OCI-LY3 (cell line): Measurements from ENCODE around the gene AKT3.

Experiments
- H2AFZ ChIP-seq: fragments of 200-600, 300-600 bp; shearing (Covaris generic); 2 replicates; pipeline ENCODE4 v1.6.0; 2014; ENCODE audit warnings: antibody characterized with exemption, low read depth, low read length
- H3K27ac ChIP-seq: fragments of 200-600, 300-600 bp; sonication (generic); 2 replicates; pipeline ENCODE4 v1.5.1; 2014; ENCODE audit warnings: mild to moderate bottlenecking, low read length, moderate library complexity, mixed read lengths
- H3K27me3 ChIP-seq: fragments of 200-600, 300-600 bp; sonication (generic); 2 replicates; pipeline ENCODE4 v1.6.1; 2014; ENCODE audit warnings: low read depth, low read length, mixed read lengths
- H3K36me3 ChIP-seq: fragments of 200-600, 300-600 bp; sonication (generic); replicated peaks from 2 replicates; pipeline ENCODE3; 2014; ENCODE audit warnings: low read depth, low read length, mixed read lengths
- H3K4me1 ChIP-seq: fragments of 300-600, 200-600 bp; sonication (generic); 2 replicates; pipeline ENCODE4 v1.6.1; 2014; ENCODE audit warnings: low read length, mixed read lengths
- H3K4me2 ChIP-seq: fragments of 200-600, 300-600 bp; sonication (generic); 2 replicates; pipeline ENCODE4 v1.6.1; 2014; ENCODE audit warnings: low read length, mixed read lengths
- H3K4me3 ChIP-seq: fragments of 300-600, 200-600 bp; sonication (generic); 2 replicates; pipeline ENCODE4 v1.5.1; 2014; ENCODE audit warnings: antibody characterized with exemption, mild to moderate bottlenecking, low read length, moderate library complexity
- H3K79me2 ChIP-seq: fragments of 300-600, 200-600 bp; shearing (Covaris generic); 2 replicates; pipeline ENCODE4 v1.6.1; 2014; ENCODE audit warnings: mild to moderate bottlenecking, low read length, mixed read lengths
- H3K9ac ChIP-seq: fragments of 300-600, 200-600 bp; shearing (Covaris generic); 2 replicates; pipeline ENCODE4 v1.6.0; 2014; ENCODE audit warnings: mild to moderate bottlenecking, low read length, moderate library complexity
- H3K9me3 ChIP-seq: fragments of 200-600, 300-600 bp; shearing (Covaris generic); 2 replicates; pipeline ENCODE4 v1.6.1; 2014; ENCODE audit warnings: low read length, mixed read lengths; ENCODE audit not compliant: insufficient read depth
- H4K20me1 ChIP-seq: fragments of 200-600, 300-600 bp; sonication (generic); 2 replicates; pipeline ENCODE4 v1.6.1; 2016; ENCODE audit warnings: low read length, mixed read lengths; ENCODE audit not compliant: insufficient read depth
- CTCF ChIP-seq: fragments of 200-600, 300-600 bp; sonication (generic); IDR thresholded peaks from 2 replicates; pipeline ENCODE4 v1.5.1; 2014; ENCODE audit warnings: antibody characterized with exemption, low read length, low read depth
- EZH2phosphoT487 ChIP-seq: fragments of 200-600 bp; shearing (Covaris generic); IDR thresholded peaks from 2 replicates; pipeline ENCODE4 v1.6.1; 2018; ENCODE audit warnings: antibody characterized with exemption, mixed run types, low read depth

Gene AKT3

GRCh38 chr1:243525085-243525487 lies 325.0 kb downstream of the AKT3 start:
- no peak overlapping the region for H3K4me3 ChIP-seq
- peaks cover 8% of the 10 kb centered on the region for H3K36me3 ChIP-seq
- TF ChIP-seq CTCF (no peak), EZH2phosphoT487 (no peak)
- H3K79me2 ChIP-seq, result no peaks in the 10 kb centered on the region
- H3K9me3 ChIP-seq, result no peaks in the 10 kb centered on the region
- no peaks in the 10 kb centered on the region for H3K27me3 ChIP-seq
- H3K4me1 ChIP-seq, result peaks cover 24% of the 10 kb centered on the region
- no peak overlapping the region for H3K9ac ChIP-seq
- H2AFZ ChIP-seq, result no peak overlapping the region
- no peak overlapping the region for H3K27ac ChIP-seq
- H4K20me1 ChIP-seq, result peaks cover 4% of the 10 kb centered on the region; the same call in 1 of the 2 replicates
- H3K4me2 ChIP-seq, result no peak overlapping the region

- H3K4me2 ChIP-seq, result no peak overlapping the region
- TF ChIP-seq EZH2phosphoT487 (no peak), CTCF (no peak)
- no peaks in the 10 kb centered on the region for H3K27me3 ChIP-seq
- no peak overlapping the region for H2AFZ ChIP-seq
- no peak overlapping the region for H3K27ac ChIP-seq
- peaks cover 7% of the 10 kb centered on the region for H3K36me3 ChIP-seq
- no peaks in the 10 kb centered on the region for H3K9me3 ChIP-seq
- H3K9ac ChIP-seq, result no peak overlapping the region
- H3K4me1 ChIP-seq, result peaks cover 14% of the 10 kb centered on the region
- H4K20me1 ChIP-seq, result peaks cover 4% of the 10 kb centered on the region; the same call in 1 of the 2 replicates
- no peaks in the 10 kb centered on the region for H3K79me2 ChIP-seq
- H3K4me3 ChIP-seq, result no peak overlapping the region
These were observed 326.3 kb downstream of the AKT3 start for GRCh38 chr1:243523766-243524165.

- Histone ChIP-seq H4K20me1 (no peaks in the 10 kb centered on the region; the same call in 1 of the 2 replicates), H3K27me3 (no peaks in the 10 kb centered on the region), H3K9me3 (peaks cover 12% of the 10 kb centered on the region; the same call in 1 of the 2 replicates), H3K79me2 (no peaks in the 10 kb centered on the region), H3K4me2 (no peak overlapping the region), H3K4me1 (peaks cover 8% of the 10 kb centered on the region), H3K4me3 (no peak overlapping the region), H2AFZ (no peak overlapping the region), H3K36me3 (peaks cover 18% of the 10 kb centered on the region), H3K27ac (no peak overlapping the region), H3K9ac (no peak overlapping the region)
- TF ChIP-seq EZH2phosphoT487 (no peak), CTCF (no peak)
These were observed 329.2 kb downstream of the AKT3 start for GRCh38 chr1:243520831-243521230.

GRCh38 chr1:243514927-243515326 lies 335.1 kb downstream of the AKT3 start:
- Histone ChIP-seq H3K27ac (peak overlapping the region; percentile 60; the same call in 1 of the 2 replicates), H3K9me3 (peaks cover 12% of the 10 kb centered on the region; the same call in 1 of the 2 replicates), H3K4me2 (peak overlapping the region; percentile 61), H4K20me1 (no peaks in the 10 kb centered on the region), H3K4me3 (peak overlapping the region; percentile 43), H3K36me3 (peaks cover 18% of the 10 kb centered on the region), H2AFZ (no peak overlapping the region), H3K9ac (peak overlapping the region; percentile 28; the same call in 1 of the 2 replicates), H3K4me1 (peaks cover 42% of the 10 kb centered on the region), H3K27me3 (no peaks in the 10 kb centered on the region), H3K79me2 (no peaks in the 10 kb centered on the region)
- TF ChIP-seq EZH2phosphoT487 (no peak), CTCF (no peak)
